Endothelial cell of umbilical vein (primary cell): ENCODE measurements around the gene HRH3. TPM values are rescaled to one million over a fixed set of nuclear protein-coding genes. Genes with fewer than 3 reads are reported as not detected.

Source experiments
- BruUV-seq: library from RNA; stranded (reverse); fragments of 400-500 nt; replicated peaks from 2 replicates; lab custom pipeline; 2021; lab: Mats Ljungman, UMichigan
- CTCF ChIA-PET: fragments of 300-600, 350-600 bp; sonication (Branson Sonifier 250); formaldehyde crosslinking; loops from one replicate; lab custom pipeline; 2021; ENCODE audit warnings: antibody characterized with exemption, inconsistent platforms; lab: Charles Lee
- POLR2A ChIA-PET: fragments of 300-600, 350-600 bp; sonication (Branson Sonifier 250); formaldehyde crosslinking; loops from one replicate; lab custom pipeline; 2021; ENCODE audit warnings: antibody characterized with exemption, inconsistent platforms; lab: Charles Lee
- DNase-seq: peaks from one replicate; pipeline ENCODE4 v3.0.0-alpha.2; 2011; ENCODE audit warnings: low read depth, low spot score
- FAIRE-seq: peaks from 2 replicates; lab custom pipeline; 2011; peaks lifted over from hg19 to GRCh38; lab: Jason Lieb, UNC
- H2AFZ ChIP-seq: 2 replicates; pipeline ENCODE4 v1.6.0; 2012; ENCODE audit warnings: low read depth, low read length, control low read depth, inconsistent platforms
- H3K27ac ChIP-seq: 2 replicates; pipeline ENCODE4 v1.5.1; 2011; ENCODE audit warnings: low read depth, mild to moderate bottlenecking, control low read depth, low read length, moderate library complexity; ENCODE audit not compliant: insufficient read depth
- H3K27me3 ChIP-seq, 2 experiments: 2 replicates each; pipeline versions ENCODE4 v1.6.0 to v1.6.1; 2011; ENCODE audit warnings: low read length in 2 of 2, mixed read lengths in 1 of 2; ENCODE audit not compliant: control insufficient read depth in 2 of 2, insufficient read depth in 2 of 2
- H3K36me3 ChIP-seq, 2 experiments: 2 replicates in 1 of 2; 3 replicates in 1 of 2; pipeline ENCODE4 v1.5.1; 2011; ENCODE audit warnings: low read length in 2 of 2, mild to moderate bottlenecking in 1 of 2, moderate library complexity in 1 of 2; ENCODE audit not compliant: control insufficient read depth in 2 of 2, insufficient read depth in 2 of 2; ENCODE audit errors: extremely low read depth in 1 of 2
- H3K4me1 ChIP-seq: 3 replicates; pipeline ENCODE4 v1.5.1; 2011; ENCODE audit warnings: mild to moderate bottlenecking, low read length; ENCODE audit not compliant: control insufficient read depth, insufficient read depth; ENCODE audit errors: extremely low read depth
- H3K4me2 ChIP-seq: 2 replicates; pipeline ENCODE4 v1.6.1; 2011; ENCODE audit warnings: low read length, control low read depth, mixed read lengths; ENCODE audit not compliant: insufficient read depth
- H3K4me3 ChIP-seq, 3 experiments: fragments of 200-600 bp in 1 of 3; sonication (generic), shearing (Covaris generic) in 1 of 3; replicated peaks in 1 of 3; 2 replicates each; pipeline ENCODE4 v1.5.1; 2011 to 2016; ENCODE audit warnings: control low read depth in 3 of 3, low read length in 3 of 3, mild to moderate bottlenecking in 2 of 3, inconsistent platforms in 1 of 3, low read depth in 1 of 3, moderate library complexity in 1 of 3; ENCODE audit not compliant: insufficient read depth in 1 of 3
- H3K79me2 ChIP-seq: 2 replicates; pipeline ENCODE4 v1.6.0; 2012; ENCODE audit warnings: low read length, inconsistent platforms; ENCODE audit not compliant: control insufficient read depth, insufficient read depth
- H3K9ac ChIP-seq: replicated peaks from 2 replicates; pipeline ENCODE3; 2011; ENCODE audit warnings: low read length, control low read depth; ENCODE audit not compliant: insufficient read depth; ENCODE audit errors: extremely low read depth
- H3K9me1 ChIP-seq: replicated peaks from 3 replicates; pipeline ENCODE4 v1.6.0; 2011; ENCODE audit warnings: mild to moderate bottlenecking, low read length; ENCODE audit not compliant: control insufficient read depth, insufficient read depth; ENCODE audit errors: extremely low read depth
- H3K9me3 ChIP-seq: replicated peaks from 2 replicates; pipeline ENCODE4 v1.5.1; 2012; ENCODE audit warnings: low read length, inconsistent platforms; ENCODE audit not compliant: control insufficient read depth, insufficient read depth
- H4K20me1 ChIP-seq: replicated peaks from 2 replicates; pipeline ENCODE3; 2011; ENCODE audit warnings: mild to moderate bottlenecking, low read length; ENCODE audit not compliant: control insufficient read depth, insufficient read depth; ENCODE audit errors: extremely low read depth
- EZH2 ChIP-seq: IDR thresholded peaks from 2 replicates; pipeline ENCODE4 v1.6.1; 2012; ENCODE audit warnings: borderline replicate concordance, low read depth, mild to moderate bottlenecking, moderate library complexity, low read length, inconsistent platforms; ENCODE audit not compliant: severe bottlenecking
- FOS ChIP-seq: IDR thresholded peaks from 2 replicates; pipeline ENCODE4 v1.6.1; 2011; ENCODE audit warnings: mild to moderate bottlenecking, low read length, moderate library complexity, borderline replicate concordance; ENCODE audit not compliant: insufficient read depth
- GATA2 ChIP-seq: IDR thresholded peaks from 2 replicates; pipeline ENCODE4 v1.7.0; 2011; ENCODE audit warnings: low read depth, mild to moderate bottlenecking, moderate library complexity, mixed read lengths, low read length; ENCODE audit not compliant: insufficient read length, insufficient read depth
- JUN ChIP-seq: IDR thresholded peaks from 2 replicates; pipeline ENCODE4 v1.6.1; 2011; ENCODE audit warnings: borderline replicate concordance, low read depth; ENCODE audit not compliant: insufficient read length, insufficient read depth
- MYC ChIP-seq: IDR thresholded peaks from one replicate; pipeline ENCODE4 v1.6.1; 2011; ENCODE audit warnings: mild to moderate bottlenecking, low read depth, low read length
- POLR2A ChIP-seq: IDR thresholded peaks from 2 replicates; pipeline ENCODE4 v1.6.1; 2012; ENCODE audit warnings: low read depth, mild to moderate bottlenecking, control low read depth, low read length
- POLR2AphosphoS5 ChIP-seq: IDR thresholded peaks from 2 replicates; pipeline ENCODE4 v1.6.1; 2012; ENCODE audit warnings: low read depth, mild to moderate bottlenecking, control low read depth, low read length, moderate library complexity; ENCODE audit not compliant: insufficient read depth
- dilution Hi-C: fragments of 300-500 bp; cut with MboI; formaldehyde crosslinking; loops from one replicate; pipeline ENCODE4 v1.15.0; 2019; ENCODE audit warnings: low sequenced_read_pairs; ENCODE audit not compliant: extremely low pct_ligation_motif_present
- intact Hi-C: fragments of 100-400 bp; cut with micrococcal nuclease; formaldehyde crosslinking; loops from one replicate; pipeline ENCODE4 v1.10.0; 2022
- polyA plus RNA-seq, 4 experiments: library from polyadenylated mRNA; depleted of rRNA in 3 of 4; stranded (reverse) in 3 of 4; unstranded in 1 of 4; fragments of >200 nt; gene quantifications; 2 replicates each; pipeline versions ENCODE4 v1.2.1 to v1.2.3, GENCODE V29; 2011 to 2012; ENCODE audit warnings: missing spikeins in 1 of 4
- total RNA-seq: library from RNA; stranded (reverse); gene quantifications from 2 replicates; pipeline ENCODE4 v1.2.3, GENCODE V29; 2021
- TF ChIP-seq, protein P1 (sequence below), 2 donors: IDR thresholded peaks; 1 replicate in 1 of 2; 2 replicates in 1 of 2; pipeline ENCODE4 v1.5.1; 2011; ENCODE audit warnings: low read length in 2 of 2, mild to moderate bottlenecking in 2 of 2, moderate library complexity in 2 of 2, control low read depth in 1 of 2, inconsistent platforms in 1 of 2, low read depth in 1 of 2; ENCODE audit not compliant: insufficient read depth in 1 of 2; ENCODE audit errors: extremely low read depth in 1 of 2
- TF ChIP-seq, protein P2 (sequence below): IDR thresholded peaks from 2 replicates; pipeline ENCODE4 v1.6.1; 2011; ENCODE audit not compliant: insufficient read depth, insufficient read length

The HRH3 gene
- total and polyA plus RNA-seq, 2 donors (not counting 3 experiments of a cell fraction or from before 2014, with no cell fraction given) = not detected

DNA sequence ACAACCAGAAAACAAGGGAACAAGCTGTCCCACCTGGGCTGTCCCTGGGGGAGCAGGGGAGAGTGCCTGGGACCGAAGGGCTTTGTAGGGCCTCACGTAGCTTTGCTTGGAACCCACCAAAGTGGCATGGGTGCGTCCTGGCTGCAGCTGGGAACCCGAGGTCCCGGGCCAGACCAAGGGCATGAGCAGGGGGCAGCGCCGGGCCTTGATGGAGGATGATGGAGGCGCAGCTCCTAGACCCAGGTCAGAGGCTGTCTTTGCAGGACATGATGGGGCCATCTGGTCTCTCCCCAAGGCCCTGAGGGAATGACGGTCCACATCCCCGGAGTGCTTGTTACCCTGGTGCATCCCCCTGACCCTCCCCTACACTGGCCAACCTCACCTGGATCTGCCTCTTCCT is 10.6 kb upstream of the HRH3 start:
- ChIA-PET POLR2A (interaction anchor here (0.6 kb wide), 1 partner anchor 27 kb away, joined by 3 read pairs; no protein-coding TSS in a partner anchor), CTCF (no interaction called here)
- Histone ChIP-seq H3K4me3 (no peak overlapping the region), H3K9ac (no peak overlapping the region), H3K27ac (no peak overlapping the region), H3K9me1 (no peaks in the 10 kb centered on the region), H3K4me2 (no peak overlapping the region), H3K79me2 (no peaks in the 10 kb centered on the region), H2AFZ (no peak overlapping the region), H3K27me3 (no peaks in the 10 kb centered on the region), H4K20me1 (no peaks in the 10 kb centered on the region), H3K9me3 (no peaks in the 10 kb centered on the region), H3K4me1 (no peaks in the 10 kb centered on the region), H3K36me3 (no peaks in the 10 kb centered on the region)
- TF ChIP-seq POLR2A (no peak), MYC (no peak), FOS (no peak), GATA2 (no peak), EZH2 (no peak), POLR2AphosphoS5 (no peak), JUN (no peak)
- TF ChIP-seq, protein P1, sequence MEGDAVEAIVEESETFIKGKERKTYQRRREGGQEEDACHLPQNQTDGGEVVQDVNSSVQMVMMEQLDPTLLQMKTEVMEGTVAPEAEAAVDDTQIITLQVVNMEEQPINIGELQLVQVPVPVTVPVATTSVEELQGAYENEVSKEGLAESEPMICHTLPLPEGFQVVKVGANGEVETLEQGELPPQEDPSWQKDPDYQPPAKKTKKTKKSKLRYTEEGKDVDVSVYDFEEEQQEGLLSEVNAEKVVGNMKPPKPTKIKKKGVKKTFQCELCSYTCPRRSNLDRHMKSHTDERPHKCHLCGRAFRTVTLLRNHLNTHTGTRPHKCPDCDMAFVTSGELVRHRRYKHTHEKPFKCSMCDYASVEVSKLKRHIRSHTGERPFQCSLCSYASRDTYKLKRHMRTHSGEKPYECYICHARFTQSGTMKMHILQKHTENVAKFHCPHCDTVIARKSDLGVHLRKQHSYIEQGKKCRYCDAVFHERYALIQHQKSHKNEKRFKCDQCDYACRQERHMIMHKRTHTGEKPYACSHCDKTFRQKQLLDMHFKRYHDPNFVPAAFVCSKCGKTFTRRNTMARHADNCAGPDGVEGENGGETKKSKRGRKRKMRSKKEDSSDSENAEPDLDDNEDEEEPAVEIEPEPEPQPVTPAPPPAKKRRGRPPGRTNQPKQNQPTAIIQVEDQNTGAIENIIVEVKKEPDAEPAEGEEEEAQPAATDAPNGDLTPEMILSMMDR (IDR thresholded peaks at IDR 0.05; ENCODE audit: extremely low read depth in 1 of 2, insufficient read depth in 1 of 2, low read depth in 1 of 2, low read length in 2 of 2) = no peak
- TF ChIP-seq, protein P2, sequence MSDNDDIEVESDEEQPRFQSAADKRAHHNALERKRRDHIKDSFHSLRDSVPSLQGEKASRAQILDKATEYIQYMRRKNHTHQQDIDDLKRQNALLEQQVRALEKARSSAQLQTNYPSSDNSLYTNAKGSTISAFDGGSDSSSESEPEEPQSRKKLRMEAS = no peak
- no peak for FAIRE-seq
- dilution Hi-C loops = no loop called here
- intact Hi-C loops = no loop called here
- DNase-seq = no peak
- no TSS peak for BruUV-seq
